ENCODE measurements around the gene ADCY2.
"Not testable (repeated sequence)": the region's sequence is repeated elsewhere in the genome, so short reads cannot be mapped to it uniquely, and the experiment has no call there.

Gene ADCY2

GRCh38 chr5:7419846-7420245 is 23.9 kb downstream of the ADCY2 start:
- no peak for TF ChIP-seq CTCF (IDR thresholded peaks at IDR 0.05; ENCODE audit: insufficient read depth, low read depth, low read length, missing control alignments)
- H3K4me3 ChIP-seq (ENCODE audit: low read length) = no peak overlapping the region
- no peak for DNase-seq (ENCODE audit: low read depth)

- no peak for DNase-seq (ENCODE audit: low read depth)
- no peak overlapping the region for H3K4me3 ChIP-seq (ENCODE audit: low read length)
- TF ChIP-seq CTCF (IDR thresholded peaks at IDR 0.05; ENCODE audit: insufficient read depth, low read depth, low read length, missing control alignments) = no peak
These were observed 24.8 kb downstream of the ADCY2 start for GRCh38 chr5:7420510-7421280.

- no peak for TF ChIP-seq CTCF (IDR thresholded peaks at IDR 0.05; ENCODE audit: insufficient read depth, low read depth, low read length, missing control alignments)
- no peak overlapping the region for H3K4me3 ChIP-seq (ENCODE audit: low read length)
- DNase-seq (ENCODE audit: low read depth) = no peak
These were observed 26.6 kb downstream of the ADCY2 start for GRCh38 chr5:7422316-7423106.

- H3K4me3 ChIP-seq (ENCODE audit: low read length); DNase-seq (ENCODE audit: low read depth): not testable (repeated sequence)
These were observed 27.3 kb downstream of the ADCY2 start for GRCh38 chr5:7423231-7423630.

- no peak for TF ChIP-seq CTCF (IDR thresholded peaks at IDR 0.05; ENCODE audit: insufficient read depth, low read depth, low read length, missing control alignments)
- no peak for DNase-seq (ENCODE audit: low read depth)
- no peak overlapping the region for H3K4me3 ChIP-seq (ENCODE audit: low read length)
These were observed 29.9 kb downstream of the ADCY2 start for GRCh38 chr5:7425830-7426229.

- no peak overlapping the region for H3K4me3 ChIP-seq (ENCODE audit: low read length)
- TF ChIP-seq CTCF (IDR thresholded peaks at IDR 0.05; ENCODE audit: insufficient read depth, low read depth, low read length, missing control alignments) = no peak
- no peak for DNase-seq (ENCODE audit: low read depth)
These were observed 30.3 kb downstream of the ADCY2 start for GRCh38 chr5:7426284-7426683.

- DNase-seq (ENCODE audit: low read depth) = no peak
- H3K4me3 ChIP-seq (ENCODE audit: low read length) = no peak overlapping the region
- no peak for TF ChIP-seq CTCF (IDR thresholded peaks at IDR 0.05; ENCODE audit: insufficient read depth, low read depth, low read length, missing control alignments)
These were observed 39.0 kb downstream of the ADCY2 start for GRCh38 chr5:7434914-7435313.

All from epithelial cell of esophagus (primary cell).